ENCODE measurements around the gene KCNA3.
"Not testable (repeated sequence)": the region's sequence is repeated elsewhere in the genome, so short reads cannot be mapped to it uniquely, and the experiment has no call there.

Gene KCNA3

GRCh38 chr1:110677526-110677925 lies 2.8 kb upstream of the KCNA3 start:
- DNase-seq (ENCODE audit: low read depth) = no peak

- no peak for DNase-seq (ENCODE audit: low read depth)
Measured at GRCh38 chr1:110676970-110677369, 2.2 kb upstream of the KCNA3 start.

GRCh38 chr1:110675060-110675791 lies 486 bp upstream of the KCNA3 start:
- DNase-seq (ENCODE audit: low read depth) = no peak

- DNase-seq (ENCODE audit: low read depth) = peak; percentile 17
Measured at GRCh38 chr1:110673805-110674336, 869 bp downstream of the KCNA3 start.

GRCh38 chr1:110673197-110673701 lies 1.5 kb downstream of the KCNA3 start:
- no peak for DNase-seq (ENCODE audit: low read depth)

- no peak for DNase-seq (ENCODE audit: low read depth)
Measured at GRCh38 chr1:110672753-110673108, 2.0 kb downstream of the KCNA3 start.

GRCh38 chr1:110672001-110672752 lies 2.6 kb downstream of the KCNA3 start:
- DNase-seq (ENCODE audit: low read depth) = peak; percentile 56

GRCh38 chr1:110671361-110671760 lies 3.4 kb downstream of the KCNA3 start:
- DNase-seq (ENCODE audit: low read depth) = no peak

- DNase-seq (ENCODE audit: low read depth) = no peak
Measured at GRCh38 chr1:110668549-110668948, 6.2 kb downstream of the KCNA3 start.

- no peak for DNase-seq (ENCODE audit: low read depth)
Measured at GRCh38 chr1:110667776-110668175, 7.0 kb downstream of the KCNA3 start.

- no peak for DNase-seq (ENCODE audit: low read depth)
Measured at GRCh38 chr1:110663241-110663640, 11.5 kb downstream of the KCNA3 start.

- not testable (repeated sequence) for DNase-seq (ENCODE audit: low read depth)
Measured at GRCh38 chr1:110659559-110659958, 15.2 kb downstream of the KCNA3 start.

- no peak for DNase-seq (ENCODE audit: low read depth)
Measured at GRCh38 chr1:110657351-110657750, 17.4 kb downstream of the KCNA3 start.

- DNase-seq (ENCODE audit: low read depth) = no peak
Measured at GRCh38 chr1:110650609-110651008, 24.1 kb downstream of the KCNA3 start.

GRCh38 chr1:110648417-110648816 lies 26.3 kb downstream of the KCNA3 start:
- DNase-seq (ENCODE audit: low read depth) = no peak

- DNase-seq (ENCODE audit: low read depth) = no peak
Measured at GRCh38 chr1:110647254-110647891, 27.4 kb downstream of the KCNA3 start.

- DNase-seq (ENCODE audit: low read depth) = no peak
Measured at GRCh38 chr1:110645821-110646735, 28.7 kb downstream of the KCNA3 start.

- no peak for DNase-seq (ENCODE audit: low read depth)
Measured at GRCh38 chr1:110645211-110645610, 29.5 kb downstream of the KCNA3 start.

- DNase-seq (ENCODE audit: low read depth) = no peak
Measured at GRCh38 chr1:110643879-110644472, 30.8 kb downstream of the KCNA3 start.

- DNase-seq (ENCODE audit: low read depth) = no peak
Measured at GRCh38 chr1:110639724-110640386, 34.9 kb downstream of the KCNA3 start.

- no peak for DNase-seq (ENCODE audit: low read depth)
Measured at GRCh38 chr1:110638556-110638955, 36.2 kb downstream of the KCNA3 start.
